Memory B cell (primary cell): ENCODE measurements around the gene SUFU.

Experiments used
- ATAC-seq: fragments of 150-1000 bp; cut with Tn5 transposase; 2 replicates; pipeline ENCODE4 v1.10.0; 2021; ENCODE audit warnings: low read depth, mild to moderate bottlenecking, moderate library complexity
- DNase-seq, 2 donors: peaks; one replicate each; pipeline ENCODE4 v3.0.0; 2022; ENCODE audit warnings: low spot score in 2 of 2
- H3K27ac Mint-ChIP-seq: one replicate; pipeline ENCODE4 v1.8.0; 2022; ENCODE audit warnings: mild to moderate bottlenecking, moderate library complexity, mixed read lengths
- H3K27me3 Mint-ChIP-seq: one replicate; pipeline ENCODE4 v1.8.0; 2022; ENCODE audit warnings: mixed read lengths
- H3K36me3 Mint-ChIP-seq: one replicate; pipeline ENCODE4 v1.8.0; 2022; ENCODE audit warnings: mild to moderate bottlenecking, mixed read lengths
- H3K4me1 Mint-ChIP-seq: one replicate; pipeline ENCODE4 v1.8.0; 2022; ENCODE audit warnings: mixed read lengths
- H3K4me3 Mint-ChIP-seq: one replicate; pipeline ENCODE4 v1.8.0; 2022; ENCODE audit warnings: mild to moderate bottlenecking, moderate library complexity, mixed read lengths
- H3K9me3 Mint-ChIP-seq: one replicate; pipeline ENCODE4 v1.8.0; 2022; ENCODE audit warnings: mixed read lengths

Gene SUFU

DNA sequence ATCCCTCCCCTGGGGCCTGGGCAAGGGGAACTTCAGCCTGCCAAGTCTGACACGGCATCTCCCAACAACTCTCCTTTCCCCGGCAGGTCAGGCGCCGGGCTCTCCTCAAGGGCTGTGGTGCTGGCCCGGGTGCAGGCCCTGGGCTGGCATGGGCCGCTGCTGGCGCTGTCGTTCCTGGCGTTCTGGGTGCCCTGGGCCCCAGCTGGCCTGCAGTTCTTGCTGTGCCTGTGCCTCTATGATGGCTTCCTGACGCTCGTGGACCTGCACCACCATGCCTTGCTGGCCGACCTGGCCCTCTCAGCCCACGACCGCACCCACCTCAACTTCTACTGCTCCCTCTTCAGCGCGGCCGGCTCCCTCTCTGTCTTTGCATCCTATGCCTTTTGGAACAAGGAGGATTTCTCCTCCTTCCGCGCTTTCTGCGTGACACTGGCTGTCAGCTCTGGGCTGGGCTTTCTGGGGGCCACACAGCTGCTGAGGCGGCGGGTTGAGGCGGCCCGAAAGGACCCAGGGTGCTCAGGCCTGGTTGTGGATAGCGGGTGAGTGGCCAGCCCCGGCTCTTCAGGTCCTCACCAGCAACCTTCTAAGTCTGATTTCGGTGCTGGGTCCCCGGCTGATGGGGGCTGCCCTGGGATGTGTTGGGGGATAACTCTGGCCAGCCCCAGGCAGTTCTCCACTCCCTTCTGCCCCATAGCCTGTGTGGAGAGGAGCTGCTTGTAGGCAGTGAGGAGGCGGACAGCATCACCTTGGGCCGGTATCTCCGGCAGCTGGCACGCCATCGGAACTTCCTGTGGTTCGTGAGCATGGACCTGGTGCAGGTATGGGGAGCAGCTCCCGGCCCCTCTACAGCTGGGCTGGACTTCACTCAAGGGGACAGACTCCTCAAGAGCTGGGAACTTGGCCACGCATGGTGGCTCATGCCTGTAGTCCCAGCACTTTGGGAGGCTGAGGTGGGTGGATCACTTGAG lies 32.9 kb upstream of the SUFU start:
- Mint-ChIP-seq H3K27ac (no peak overlapping the region), H3K9me3 (no peaks in the 10 kb centered on the region), H3K4me1 (peaks cover 2% of the 10 kb centered on the region), H3K4me3 (no peak overlapping the region), H3K27me3 (no peaks in the 10 kb centered on the region), H3K36me3 (peaks cover 1% of the 10 kb centered on the region)
- ATAC-seq = no peak
- DNase-seq = no peak

DNA sequence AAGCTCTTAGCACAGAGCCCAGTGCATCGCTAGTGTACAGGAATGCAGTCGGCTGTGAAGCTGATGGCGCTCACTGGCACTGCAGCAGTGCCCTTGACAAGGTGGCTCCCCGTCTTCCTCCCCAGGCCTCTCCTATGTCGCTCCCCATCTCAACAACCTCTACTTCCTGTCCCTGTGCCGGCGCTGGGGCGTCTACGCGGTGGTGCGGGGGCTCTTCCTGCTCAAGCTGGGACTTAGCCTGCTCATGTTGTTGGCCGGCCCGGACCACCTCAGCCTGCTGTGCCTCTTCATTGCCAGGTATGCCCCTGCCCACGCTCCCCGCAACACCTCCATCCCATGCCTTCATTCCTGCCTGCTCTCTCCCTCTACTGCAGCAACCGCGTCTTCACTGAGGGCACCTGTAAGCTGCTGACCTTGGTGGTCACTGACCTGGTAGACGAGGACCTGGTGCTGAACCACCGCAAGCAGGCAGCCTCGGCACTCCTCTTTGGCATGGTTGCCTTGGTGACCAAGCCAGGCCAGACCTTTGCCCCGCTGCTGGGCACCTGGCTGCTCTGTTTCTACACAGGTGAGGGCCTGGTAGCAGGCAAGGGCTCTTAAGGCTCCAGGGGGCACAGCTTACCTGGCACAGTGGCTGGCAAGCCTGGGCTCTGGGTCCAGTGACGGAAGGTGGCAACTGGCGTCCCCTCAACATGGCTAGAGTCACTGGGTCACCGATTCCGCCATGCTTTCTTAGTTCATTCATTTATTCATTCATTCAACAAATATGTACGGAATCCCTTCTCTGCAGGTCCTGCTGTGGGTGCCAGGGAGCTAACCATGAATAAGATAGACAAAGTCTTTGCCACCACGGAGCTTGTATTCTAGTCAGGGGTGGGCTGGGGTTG lies 30.1 kb upstream of the SUFU start:
- no peak overlapping the region for H3K27ac Mint-ChIP-seq
- peaks cover 1% of the 10 kb centered on the region for H3K36me3 Mint-ChIP-seq
- ATAC-seq = no peak
- H3K9me3 Mint-ChIP-seq = no peaks in the 10 kb centered on the region
- no peak for DNase-seq
- H3K4me3 Mint-ChIP-seq = no peak overlapping the region
- H3K4me1 Mint-ChIP-seq = no peaks in the 10 kb centered on the region
- no peaks in the 10 kb centered on the region for H3K27me3 Mint-ChIP-seq

DNA sequence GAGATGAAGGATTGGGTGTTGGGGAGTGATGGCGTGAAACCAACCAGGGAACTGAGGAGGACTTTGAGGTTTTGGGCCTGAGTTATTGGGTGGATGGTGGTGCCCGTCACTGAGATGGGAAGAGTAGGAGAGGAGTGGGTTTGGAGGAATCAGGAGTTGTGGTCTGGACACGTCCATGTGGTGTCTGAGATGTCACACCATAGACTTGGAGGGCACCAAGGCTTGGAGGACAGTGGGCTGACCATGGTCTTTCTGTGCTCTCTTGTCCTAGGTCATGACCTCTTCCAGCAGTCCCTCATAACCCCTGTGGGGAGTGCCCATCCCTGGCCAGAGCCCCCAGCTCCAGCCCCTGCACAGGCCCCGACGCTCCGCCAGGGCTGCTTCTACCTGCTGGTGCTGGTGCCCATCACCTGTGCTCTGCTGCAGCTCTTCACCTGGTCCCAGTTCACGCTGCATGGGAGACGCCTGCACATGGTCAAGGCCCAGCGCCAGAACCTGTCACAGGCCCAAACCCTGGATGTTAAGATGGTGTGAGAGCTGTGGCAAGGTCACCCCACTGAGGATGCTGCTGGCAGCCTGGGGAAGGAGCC lies 28.2 kb upstream of the SUFU start:
- Mint-ChIP-seq H3K36me3 (peaks cover 2% of the 10 kb centered on the region), H3K4me3 (no peak overlapping the region), H3K27me3 (no peaks in the 10 kb centered on the region), H3K27ac (no peak overlapping the region), H3K4me1 (peaks cover 5% of the 10 kb centered on the region), H3K9me3 (no peaks in the 10 kb centered on the region)
- no peak for DNase-seq
- no peak for ATAC-seq

DNA sequence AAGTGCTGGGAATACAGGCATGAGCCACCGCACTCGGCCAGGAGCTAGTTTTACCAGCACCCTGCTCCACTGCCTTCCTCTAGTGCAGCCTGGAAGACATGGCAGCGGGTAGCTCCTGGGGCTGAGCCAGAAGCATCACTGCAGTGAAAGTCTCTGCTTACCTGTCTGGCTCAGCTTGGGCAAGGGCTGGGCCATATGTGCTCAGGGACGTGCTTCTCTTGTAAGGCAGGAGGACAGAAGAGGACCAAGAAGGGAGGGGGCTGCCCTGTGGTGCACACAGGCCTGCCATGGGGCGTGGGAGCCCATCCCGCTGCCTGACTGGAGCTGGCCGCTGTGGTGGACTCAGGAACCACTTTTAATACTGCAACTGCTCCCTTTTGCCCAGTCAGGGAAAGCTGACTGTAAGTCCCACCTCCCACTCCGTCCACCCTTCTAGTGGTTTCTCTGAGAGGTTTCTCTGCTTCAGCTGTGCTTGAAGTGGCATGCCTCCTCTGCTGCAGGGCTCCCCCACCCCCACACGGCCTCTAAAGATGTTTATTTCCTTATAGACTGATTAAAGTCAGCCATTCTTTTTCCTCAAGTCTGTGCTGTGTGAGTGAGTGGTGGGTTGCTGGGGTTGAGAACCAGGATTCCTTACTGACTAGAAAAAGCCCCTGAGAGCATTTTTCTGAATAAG lies 27.2 kb upstream of the SUFU start:
- H3K27ac Mint-ChIP-seq = no peak overlapping the region
- no peaks in the 10 kb centered on the region for H3K9me3 Mint-ChIP-seq
- H3K36me3 Mint-ChIP-seq = peaks cover 5% of the 10 kb centered on the region
- H3K27me3 Mint-ChIP-seq = no peaks in the 10 kb centered on the region
- peaks cover 5% of the 10 kb centered on the region for H3K4me1 Mint-ChIP-seq
- H3K4me3 Mint-ChIP-seq = no peak overlapping the region
- DNase-seq = no peak
- ATAC-seq = no peak

DNA sequence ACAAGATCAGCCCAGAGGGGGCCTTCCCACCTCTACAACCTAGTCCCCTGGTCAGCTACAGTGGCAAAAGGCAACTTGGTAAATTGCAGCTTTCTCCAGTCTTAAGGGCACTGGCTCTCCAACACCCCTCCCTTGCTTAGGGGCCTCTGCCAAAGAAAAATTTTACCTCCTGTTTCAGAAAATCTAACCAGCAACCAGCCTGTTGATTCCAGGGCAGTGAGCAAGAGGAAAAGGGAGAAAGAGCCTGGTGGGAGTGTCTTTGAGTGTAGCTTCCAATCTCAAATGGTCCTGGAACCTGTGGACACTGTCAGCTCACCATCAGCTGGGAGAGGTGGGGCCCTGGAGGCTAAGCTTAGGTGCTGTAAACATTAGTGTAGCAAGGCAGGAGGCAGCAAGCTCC lies 24.1 kb upstream of the SUFU start:
- Mint-ChIP-seq H3K4me1 (peaks cover 5% of the 10 kb centered on the region), H3K9me3 (no peaks in the 10 kb centered on the region), H3K27me3 (no peaks in the 10 kb centered on the region), H3K36me3 (peaks cover 13% of the 10 kb centered on the region), H3K4me3 (no peak overlapping the region), H3K27ac (no peak overlapping the region)
- ATAC-seq (no peak), DNase-seq (no peak)

DNA sequence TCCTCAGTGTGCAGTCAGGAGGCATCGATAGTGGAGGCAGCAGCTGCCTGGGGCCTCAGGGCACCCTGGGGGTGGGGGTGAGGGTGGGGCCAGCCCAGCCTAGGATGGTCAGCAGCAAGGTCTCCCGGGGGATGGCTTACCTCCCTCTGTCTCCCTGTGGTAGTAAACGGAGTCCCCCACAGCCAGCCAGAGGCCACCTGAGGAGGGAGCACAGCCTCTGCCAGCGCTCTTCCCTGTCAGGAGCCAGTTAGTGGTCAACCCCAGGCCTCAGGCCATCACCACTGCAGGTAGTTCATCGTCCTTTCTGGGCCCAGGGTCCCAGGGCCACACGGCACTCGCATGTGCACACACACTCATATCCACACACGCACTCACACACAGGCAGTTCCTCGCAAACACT lies 23.4 kb upstream of the SUFU start:
- Mint-ChIP-seq H3K4me3 (no peak overlapping the region), H3K27ac (peak overlapping the region; percentile 16), H3K27me3 (no peaks in the 10 kb centered on the region), H3K9me3 (no peaks in the 10 kb centered on the region), H3K36me3 (peaks cover 13% of the 10 kb centered on the region), H3K4me1 (peaks cover 5% of the 10 kb centered on the region)
- ATAC-seq (no peak), DNase-seq (no peak)

DNA sequence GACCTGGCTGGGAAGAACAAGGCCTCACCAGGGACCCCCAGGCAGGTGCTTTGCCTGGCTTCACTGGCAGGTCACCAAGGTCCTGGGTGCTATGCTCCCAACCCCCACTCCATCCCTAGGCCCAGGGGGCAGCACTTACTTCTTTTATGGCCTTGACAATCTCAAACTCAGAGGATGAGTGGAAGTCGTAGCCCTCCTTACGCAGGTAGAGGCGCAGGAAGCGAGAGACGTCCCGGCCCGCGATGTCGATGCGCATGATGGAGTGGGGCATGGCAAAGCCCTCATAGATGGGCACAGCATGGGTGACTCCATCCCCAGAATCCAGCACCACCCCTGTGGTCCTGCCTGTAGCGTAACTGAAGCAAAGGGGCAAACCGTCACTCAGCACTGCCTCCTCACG lies 19.8 kb upstream of the SUFU start:
- DNase-seq = no peak
- Mint-ChIP-seq H3K27me3 (no peaks in the 10 kb centered on the region), H3K36me3 (peaks cover 20% of the 10 kb centered on the region), H3K9me3 (no peaks in the 10 kb centered on the region), H3K4me3 (no peak overlapping the region), H3K27ac (no peak overlapping the region), H3K4me1 (peaks cover 2% of the 10 kb centered on the region)
- ATAC-seq = no peak

DNA sequence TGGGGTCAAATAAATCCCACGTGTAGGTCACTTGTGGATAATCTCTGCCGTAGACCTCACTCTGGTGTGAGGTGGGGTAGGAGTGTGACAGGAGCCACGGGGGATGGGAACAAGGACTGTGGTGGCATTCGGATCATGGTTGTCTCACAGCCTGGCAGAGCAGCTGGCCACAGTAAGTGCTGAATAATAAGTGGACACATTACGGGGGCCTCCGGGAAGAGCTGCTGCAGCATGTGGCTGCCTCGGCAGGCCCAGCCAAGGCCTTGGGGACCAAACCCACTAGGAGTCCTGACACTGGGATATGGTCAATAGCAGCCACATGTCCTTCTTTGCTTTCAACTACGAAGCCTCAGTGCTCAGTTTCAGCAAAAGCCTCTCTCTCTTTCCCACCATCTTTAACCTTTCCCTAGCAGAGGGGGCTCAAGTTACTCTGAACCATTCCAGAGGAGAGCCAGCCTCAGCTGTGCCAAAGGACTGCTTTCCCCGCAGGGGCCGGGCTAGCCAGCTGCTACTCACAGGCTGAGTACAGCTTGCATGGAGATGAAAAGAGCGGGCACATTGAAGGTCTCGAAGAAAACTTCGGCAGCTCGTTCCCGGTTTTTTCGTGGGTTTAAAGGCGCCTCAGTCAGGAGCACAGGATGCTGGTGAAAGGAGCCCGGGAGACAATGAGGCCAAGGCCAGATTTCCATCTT lies 18.5 kb upstream of the SUFU start:
- Mint-ChIP-seq H3K36me3 (peaks cover 23% of the 10 kb centered on the region), H3K27ac (no peak overlapping the region)

DNA sequence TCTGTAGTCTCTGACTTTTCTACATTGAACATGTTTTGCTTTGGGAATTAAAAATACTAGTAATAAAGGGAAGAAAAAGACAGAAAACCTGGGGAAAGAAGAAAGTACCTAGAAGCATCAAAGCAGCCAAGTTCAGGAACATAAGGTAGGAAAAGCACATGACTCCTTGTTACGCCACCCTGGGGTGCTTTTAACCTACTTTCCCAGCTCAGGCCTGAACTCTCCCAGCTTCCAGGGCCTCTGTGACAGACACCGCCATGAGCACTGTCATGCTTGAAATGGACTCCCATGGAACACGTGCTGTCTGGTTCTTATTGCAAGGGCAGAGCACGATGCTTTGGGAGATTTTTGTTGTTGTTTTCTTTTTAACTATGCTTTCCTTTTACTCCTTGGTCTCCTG lies 12.6 kb upstream of the SUFU start:
- Mint-ChIP-seq H3K27me3 (no peaks in the 10 kb centered on the region), H3K4me1 (peaks cover 5% of the 10 kb centered on the region), H3K36me3 (peaks cover 11% of the 10 kb centered on the region), H3K9me3 (no peaks in the 10 kb centered on the region), H3K4me3 (no peak overlapping the region), H3K27ac (no peak overlapping the region)
- ATAC-seq (no peak), DNase-seq (no peak)

More for the DNA sequence above, 18.5 kb upstream of the SUFU start:
- Mint-ChIP-seq H3K4me1 (no peaks in the 10 kb centered on the region), H3K27me3 (no peaks in the 10 kb centered on the region), H3K4me3 (no peak overlapping the region), H3K9me3 (no peaks in the 10 kb centered on the region)
- DNase-seq (no peak), ATAC-seq (no peak)

DNA sequence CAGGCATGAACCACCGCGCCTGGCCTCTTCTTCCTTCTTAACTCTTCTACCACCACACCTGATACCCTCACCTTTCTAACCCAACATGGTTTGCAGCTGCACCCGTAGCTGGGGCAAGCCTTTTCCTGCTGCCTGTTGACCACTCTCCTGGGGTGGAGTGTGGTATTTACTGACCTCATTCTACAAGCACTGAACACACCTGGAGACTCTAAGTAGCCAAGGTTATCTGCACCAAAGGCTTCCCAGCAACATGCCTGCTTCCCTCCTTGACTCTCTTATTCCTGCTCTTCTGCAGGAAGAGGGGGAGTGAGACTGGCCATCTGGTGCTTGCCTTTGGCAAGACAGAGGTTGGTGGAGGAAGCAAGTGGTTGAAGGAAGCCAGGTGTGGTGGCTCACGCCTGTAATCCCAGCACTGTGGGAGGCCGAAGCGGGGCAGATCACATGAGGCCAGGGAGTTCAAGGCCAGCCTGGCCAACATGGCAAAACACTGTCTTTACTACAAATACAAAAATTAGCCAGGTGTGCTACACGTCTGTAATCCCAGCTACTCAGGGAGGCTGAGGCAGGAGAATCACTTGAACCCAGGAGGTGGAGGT lies 11.3 kb upstream of the SUFU start:
- DNase-seq = no peak
- H3K4me3 Mint-ChIP-seq = no peak overlapping the region
- H3K4me1 Mint-ChIP-seq = peaks cover 7% of the 10 kb centered on the region
- ATAC-seq = no peak
- no peak overlapping the region for H3K27ac Mint-ChIP-seq
- H3K9me3 Mint-ChIP-seq = no peaks in the 10 kb centered on the region
- H3K36me3 Mint-ChIP-seq = peaks cover 11% of the 10 kb centered on the region
- H3K27me3 Mint-ChIP-seq = no peaks in the 10 kb centered on the region

DNA sequence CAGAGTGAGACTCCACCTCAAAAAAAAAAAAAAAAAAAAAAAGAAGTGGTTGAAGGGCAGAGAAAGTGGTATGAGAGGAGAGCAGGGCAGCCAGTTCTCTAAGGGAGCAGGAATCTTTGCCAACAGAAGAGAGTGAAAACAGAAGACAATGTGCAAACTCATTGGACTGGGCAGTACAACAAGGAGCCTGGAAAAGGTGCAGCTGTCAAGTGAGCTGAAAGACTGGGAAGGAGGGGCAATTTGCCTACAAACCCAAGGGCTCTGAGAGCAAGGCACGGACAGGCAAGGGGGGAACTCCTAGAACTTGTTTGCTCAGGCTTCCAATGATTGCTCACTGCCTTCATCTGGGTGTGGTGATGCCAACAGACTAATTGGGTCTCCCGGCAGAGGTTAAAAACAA lies 10.8 kb upstream of the SUFU start:
- Mint-ChIP-seq H3K27ac (no peak overlapping the region), H3K4me3 (no peak overlapping the region), H3K36me3 (peaks cover 8% of the 10 kb centered on the region), H3K27me3 (no peaks in the 10 kb centered on the region), H3K4me1 (peaks cover 7% of the 10 kb centered on the region), H3K9me3 (no peaks in the 10 kb centered on the region)
- ATAC-seq (no peak), DNase-seq (no peak)

DNA sequence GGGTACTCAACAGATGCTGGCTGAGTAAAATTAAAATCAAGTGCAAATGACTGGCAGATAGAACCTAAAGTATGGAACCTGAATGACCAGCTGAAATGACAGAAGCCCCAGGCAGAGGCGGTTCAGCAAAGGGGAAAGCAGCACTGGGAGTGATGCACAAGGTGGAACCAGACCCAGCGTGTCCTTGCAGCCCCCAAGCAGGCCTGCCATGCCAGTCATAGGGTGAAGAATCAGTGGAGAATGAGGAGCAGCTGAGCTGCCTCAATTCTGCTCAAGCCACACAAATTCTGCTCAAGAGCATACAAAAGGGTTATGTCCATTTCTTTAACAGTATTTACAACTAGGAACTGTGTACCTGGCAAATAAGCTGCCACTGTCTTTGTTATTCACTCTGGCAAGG lies 10.0 kb upstream of the SUFU start:
- Mint-ChIP-seq H3K27ac (peak overlapping the region; percentile 38), H3K27me3 (no peaks in the 10 kb centered on the region), H3K4me1 (peaks cover 7% of the 10 kb centered on the region), H3K9me3 (no peaks in the 10 kb centered on the region), H3K36me3 (peaks cover 7% of the 10 kb centered on the region), H3K4me3 (no peak overlapping the region)
- no peak for DNase-seq
- no peak for ATAC-seq

DNA sequence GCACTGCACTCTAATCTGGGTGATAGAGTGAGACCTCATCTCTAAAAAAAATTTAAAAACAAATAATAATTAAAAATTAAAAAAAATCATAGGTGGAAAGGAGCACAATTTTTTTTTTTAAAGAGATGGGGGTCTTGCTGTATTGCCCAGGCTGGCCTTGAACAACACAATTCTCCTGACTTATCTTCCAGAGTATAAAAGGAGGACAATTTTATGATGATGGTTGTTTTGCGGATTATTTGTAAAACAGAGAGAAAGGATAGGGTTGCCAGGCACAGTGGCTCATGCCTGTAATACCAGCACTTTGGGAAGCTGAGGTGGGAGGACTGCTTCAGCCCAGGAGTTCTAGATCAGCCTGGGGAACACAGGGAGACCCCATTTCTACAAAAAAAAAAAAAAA lies 6.2 kb upstream of the SUFU start:
- DNase-seq (no peak), ATAC-seq (no peak)
- Mint-ChIP-seq H3K36me3 (no peaks in the 10 kb centered on the region), H3K4me3 (no peak overlapping the region), H3K27me3 (no peaks in the 10 kb centered on the region), H3K4me1 (peaks cover 8% of the 10 kb centered on the region), H3K9me3 (no peaks in the 10 kb centered on the region), H3K27ac (no peak overlapping the region)
